Measurements from ENCODE around the gene ACHE.

GRCh38 chr7:100914208-100914878 lies 18.7 kb upstream of the ACHE start:
- TF ChIP-seq, protein P1, sequence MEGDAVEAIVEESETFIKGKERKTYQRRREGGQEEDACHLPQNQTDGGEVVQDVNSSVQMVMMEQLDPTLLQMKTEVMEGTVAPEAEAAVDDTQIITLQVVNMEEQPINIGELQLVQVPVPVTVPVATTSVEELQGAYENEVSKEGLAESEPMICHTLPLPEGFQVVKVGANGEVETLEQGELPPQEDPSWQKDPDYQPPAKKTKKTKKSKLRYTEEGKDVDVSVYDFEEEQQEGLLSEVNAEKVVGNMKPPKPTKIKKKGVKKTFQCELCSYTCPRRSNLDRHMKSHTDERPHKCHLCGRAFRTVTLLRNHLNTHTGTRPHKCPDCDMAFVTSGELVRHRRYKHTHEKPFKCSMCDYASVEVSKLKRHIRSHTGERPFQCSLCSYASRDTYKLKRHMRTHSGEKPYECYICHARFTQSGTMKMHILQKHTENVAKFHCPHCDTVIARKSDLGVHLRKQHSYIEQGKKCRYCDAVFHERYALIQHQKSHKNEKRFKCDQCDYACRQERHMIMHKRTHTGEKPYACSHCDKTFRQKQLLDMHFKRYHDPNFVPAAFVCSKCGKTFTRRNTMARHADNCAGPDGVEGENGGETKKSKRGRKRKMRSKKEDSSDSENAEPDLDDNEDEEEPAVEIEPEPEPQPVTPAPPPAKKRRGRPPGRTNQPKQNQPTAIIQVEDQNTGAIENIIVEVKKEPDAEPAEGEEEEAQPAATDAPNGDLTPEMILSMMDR (IDR thresholded peaks at IDR 0.05): no peak
- TF ChIP-seq HDAC2 (IDR thresholded peaks at IDR 0.05): no peak
- no peak for TF ChIP-seq CEBPB (IDR thresholded peaks at IDR 0.05)
- TF ChIP-seq KDM5A (IDR thresholded peaks at IDR 0.05): no peak
- TF ChIP-seq POLR2A (IDR thresholded peaks at IDR 0.05; ENCODE audit: low read length): no peak
- no peak for TF ChIP-seq MAX (IDR thresholded peaks at IDR 0.05)
- TF ChIP-seq RCOR1 (IDR thresholded peaks at IDR 0.05; ENCODE audit: low read depth, low read length): no peak
- TF ChIP-seq RARB (CRISPR knock-in tag; IDR thresholded peaks at IDR 0.05): no peak
- TF ChIP-seq NFE2L2 (conservative IDR thresholded peaks at IDR 0.05; ENCODE audit: low read length): no peak
- no peak for TF ChIP-seq MAZ (IDR thresholded peaks at IDR 0.05; ENCODE audit: borderline replicate concordance, low read depth, low read length)
- TF ChIP-seq JUN (IDR thresholded peaks at IDR 0.05): no peak
